ENCODE results near the gene ZNF157.

ZNF157 gene

DNA sequence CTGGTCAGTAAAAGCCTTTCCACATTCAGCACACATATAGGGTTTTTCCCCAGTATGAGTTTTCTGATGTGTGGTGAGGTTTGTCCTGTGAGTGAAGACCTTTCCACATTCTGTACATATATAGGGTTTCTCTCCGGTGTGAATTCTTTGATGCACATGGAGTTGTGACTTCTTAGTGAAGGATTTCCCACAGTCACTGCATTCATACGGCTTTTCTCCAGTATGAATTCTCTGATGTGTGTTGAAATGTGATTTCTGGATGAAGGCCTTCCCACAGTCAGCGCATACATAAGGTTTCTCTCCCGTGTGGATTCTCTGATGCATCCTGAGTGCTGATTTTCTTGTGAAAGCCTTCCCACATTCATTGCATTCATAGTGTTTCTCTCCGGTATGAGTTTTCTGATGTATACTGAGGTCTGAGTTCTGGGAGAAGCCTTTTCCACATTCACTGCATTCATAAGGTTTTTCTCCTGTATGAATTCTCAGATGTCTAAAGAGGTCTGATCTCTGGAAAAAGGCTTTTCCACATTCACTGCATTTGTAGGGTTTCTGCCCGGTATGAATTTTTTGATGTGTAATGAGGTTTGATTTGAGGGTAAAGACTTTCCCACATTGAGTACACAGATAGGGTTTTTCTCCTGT, 77.9 kb downstream of the ZNF157 start:
- FAIRE-seq, result no peak

DNA sequence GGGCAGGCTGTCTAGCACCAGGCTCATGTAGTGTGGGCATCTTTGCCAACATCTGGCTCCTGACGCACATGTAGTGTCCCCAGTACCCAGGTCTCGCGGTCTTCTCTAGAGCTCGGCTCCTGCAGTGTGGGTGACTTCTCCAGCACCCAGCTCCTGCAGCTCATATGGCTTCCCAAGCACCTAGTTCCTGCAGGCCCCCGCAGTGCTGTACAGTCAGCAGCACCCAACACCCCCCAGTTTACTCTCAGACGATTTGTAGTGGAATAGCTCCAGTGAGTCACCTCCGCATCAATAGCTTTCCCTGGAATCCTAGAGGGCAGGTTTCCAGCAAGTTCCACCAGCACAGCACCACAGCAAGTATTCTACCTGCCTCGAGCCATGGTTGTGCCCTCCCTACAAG, 81.7 kb downstream of the ZNF157 start:
- no peak for FAIRE-seq

GRCh38 chrX:47456080-47456479, 85.7 kb downstream of the ZNF157 start:
- FAIRE-seq, result no peak

- no peak for FAIRE-seq
Measured at GRCh38 chrX:47458528-47458927, 88.2 kb downstream of the ZNF157 start.

GRCh38 chrX:47460561-47460960, 90.2 kb downstream of the ZNF157 start:
- FAIRE-seq, result no peak

All from TTC549 (cell line).